Measurements from ENCODE around the gene CBFB. TPM values are rescaled to one million over a fixed set of nuclear protein-coding genes. Genes with fewer than 3 reads are reported as not detected.

The CBFB gene
- total and polyA plus RNA-seq, 3 experiments from 2014 or later, result 100 to 141 (median 132) TPM

- no peaks in the 10 kb centered on the region for H3K9me3 Mint-ChIP-seq
- H3K4me3 Mint-ChIP-seq, result no peak overlapping the region
- ChIA-PET POLR2A (no interaction called here), CTCF (interaction anchor here (1.5 kb wide), 1 partner anchor 162 kb away, joined by 3 read pairs; no protein-coding TSS in a partner anchor)
- H3K4me1 ChIP-seq (ENCODE audit: insufficient read depth, low read length), result peaks cover 5% of the 10 kb centered on the region
- H3K4me1 Mint-ChIP-seq, result peaks cover 7 to 11% (median 8%) of the 10 kb centered on the region in 3 donors
- no peaks in the 10 kb centered on the region for H3K27me3 ChIP-seq (ENCODE audit: insufficient read depth, low read length, poor library complexity, severe bottlenecking)
- no peak for DNase-seq
- H3K27ac ChIP-seq (ENCODE audit: low read depth, low read length), result no peak overlapping the region
- no peak overlapping the region for H3K4me3 ChIP-seq (ENCODE audit: low read length)
- peaks cover 0 to 1% of the 10 kb centered on the region in 2 donors for H3K27me3 Mint-ChIP-seq
- no peaks in the 10 kb centered on the region for H3K9me3 ChIP-seq (ENCODE audit: low read length)
- H3K36me3 Mint-ChIP-seq, result no peaks in the 10 kb centered on the region
- H3K27ac Mint-ChIP-seq, result no peak overlapping the region
- no peaks in the 10 kb centered on the region for H3K36me3 ChIP-seq (ENCODE audit: insufficient read depth, low read length)
These were observed 32.5 kb upstream of the CBFB start for GRCh38 chr16:66996324-66996982.

GRCh38 chr16:66996983-66997358 lies 32.0 kb upstream of the CBFB start:
- H3K27ac ChIP-seq (ENCODE audit: low read depth, low read length), result no peak overlapping the region
- H3K9me3 ChIP-seq (ENCODE audit: low read length), result no peaks in the 10 kb centered on the region
- H3K27ac Mint-ChIP-seq, result peak overlapping the region in 1 of 8 donors; percentile 27
- H3K9me3 Mint-ChIP-seq, result no peaks in the 10 kb centered on the region
- H3K27me3 ChIP-seq (ENCODE audit: insufficient read depth, low read length, poor library complexity, severe bottlenecking), result no peaks in the 10 kb centered on the region
- H3K4me1 ChIP-seq (ENCODE audit: insufficient read depth, low read length), result peaks cover 9% of the 10 kb centered on the region
- H3K27me3 Mint-ChIP-seq, result peaks cover 0 to 1% of the 10 kb centered on the region in 2 donors
- H3K36me3 ChIP-seq (ENCODE audit: insufficient read depth, low read length), result no peaks in the 10 kb centered on the region
- ChIA-PET POLR2A (no interaction called here), CTCF (interaction anchor here (0.8 kb wide), 1 partner anchor 158 kb away, joined by 3 read pairs; no protein-coding TSS in a partner anchor)
- no peak overlapping the region for H3K4me3 ChIP-seq (ENCODE audit: low read length)
- H3K4me1 Mint-ChIP-seq, result peaks cover 8 to 16% (median 11%) of the 10 kb centered on the region in 3 donors
- no peaks in the 10 kb centered on the region for H3K36me3 Mint-ChIP-seq
- no peak for DNase-seq
- H3K4me3 Mint-ChIP-seq, result peak overlapping the region in 1 of 7 donors; percentile 71

- DNase-seq, result peak; percentile 34 to 70 (median 49)
- H3K27ac Mint-ChIP-seq, result peak overlapping the region in 7 of 8 donors; percentile 44 to 89 (median 73)
- CTCF ChIA-PET, result interaction anchor here (0.6 to 1.6 kb wide), 3 partner anchors 11 to 155 kb away, joined by 3 to 5 read pairs (median 3); no protein-coding TSS in a partner anchor
- H3K27me3 ChIP-seq (ENCODE audit: insufficient read depth, low read length, poor library complexity, severe bottlenecking), result no peaks in the 10 kb centered on the region
- H3K9me3 ChIP-seq (ENCODE audit: low read length), result no peaks in the 10 kb centered on the region
- POLR2A ChIA-PET, result interaction anchor here (0.6 to 1.0 kb wide), 2 partner anchors 157 to 158 kb away, joined by 3 read pairs; no protein-coding TSS in a partner anchor
- peaks cover 9% of the 10 kb centered on the region for H3K4me1 ChIP-seq (ENCODE audit: insufficient read depth, low read length)
- H3K9me3 Mint-ChIP-seq, result no peaks in the 10 kb centered on the region
- H3K36me3 ChIP-seq (ENCODE audit: insufficient read depth, low read length), result no peaks in the 10 kb centered on the region
- peak overlapping the region; percentile 76 to 91 (median 81) for H3K4me3 Mint-ChIP-seq
- no peaks in the 10 kb centered on the region for H3K36me3 Mint-ChIP-seq
- no peak overlapping the region for H3K27ac ChIP-seq (ENCODE audit: low read depth, low read length)
- H3K4me1 Mint-ChIP-seq, result peaks cover 10 to 20% (median 17%) of the 10 kb centered on the region in 3 donors
- peaks cover 0 to 1% of the 10 kb centered on the region in 2 donors for H3K27me3 Mint-ChIP-seq
- peak overlapping the region; percentile 64 for H3K4me3 ChIP-seq (ENCODE audit: low read length)
These were observed 28.3 kb upstream of the CBFB start for GRCh38 chr16:67000384-67001351.

- no peaks in the 10 kb centered on the region for H3K9me3 ChIP-seq (ENCODE audit: low read length)
- DNase-seq, result no peak
- H3K4me1 ChIP-seq (ENCODE audit: insufficient read depth, low read length), result peaks cover 9% of the 10 kb centered on the region
- no peaks in the 10 kb centered on the region for H3K27me3 ChIP-seq (ENCODE audit: insufficient read depth, low read length, poor library complexity, severe bottlenecking)
- Mint-ChIP-seq H3K27ac (peak overlapping the region in 2 of 8 donors; percentile 1 to 53), H3K4me3 (peak overlapping the region; percentile 38 to 85 (median 64)), H3K9me3 (no peaks in the 10 kb centered on the region), H3K36me3 (no peaks in the 10 kb centered on the region), H3K4me1 (peaks cover 10 to 20% (median 17%) of the 10 kb centered on the region in 3 donors), H3K27me3 (peaks cover 0 to 1% of the 10 kb centered on the region in 2 donors)
- POLR2A ChIA-PET, result no interaction called here
- no peak overlapping the region for H3K27ac ChIP-seq (ENCODE audit: low read depth, low read length)
- CTCF ChIA-PET, result no interaction called here
- H3K36me3 ChIP-seq (ENCODE audit: insufficient read depth, low read length), result no peaks in the 10 kb centered on the region
- H3K4me3 ChIP-seq (ENCODE audit: low read length), result no peak overlapping the region
These were observed 27.2 kb upstream of the CBFB start for GRCh38 chr16:67001726-67002125.

GRCh38 chr16:67006930-67007658 lies 21.9 kb upstream of the CBFB start:
- Mint-ChIP-seq H3K9me3 (no peaks in the 10 kb centered on the region), H3K4me1 (peaks cover 1 to 4% (median 3%) of the 10 kb centered on the region in 3 donors), H3K4me3 (no peak overlapping the region), H3K27me3 (peaks cover 0 to 5% of the 10 kb centered on the region in 2 donors), H3K27ac (no peak overlapping the region), H3K36me3 (peaks cover 0 to 2% (median 0%) of the 10 kb centered on the region in 3 donors)
- Histone ChIP-seq H3K4me1 (ENCODE audit: insufficient read depth, low read length) (no peaks in the 10 kb centered on the region), H3K36me3 (ENCODE audit: insufficient read depth, low read length) (no peaks in the 10 kb centered on the region), H3K9me3 (ENCODE audit: low read length) (no peaks in the 10 kb centered on the region), H3K27me3 (ENCODE audit: insufficient read depth, low read length, poor library complexity, severe bottlenecking) (no peaks in the 10 kb centered on the region), H3K27ac (ENCODE audit: low read depth, low read length) (no peak overlapping the region), H3K4me3 (ENCODE audit: low read length) (no peak overlapping the region)
- DNase-seq, result no peak
- ChIA-PET CTCF (interaction anchor here (1.0 to 1.7 kb wide), 2 partner anchors 148 to 178 kb away, joined by 4 to 5 read pairs; no protein-coding TSS in a partner anchor), POLR2A (no interaction called here)

- CTCF ChIA-PET, result no interaction called here
- Histone ChIP-seq H3K4me3 (ENCODE audit: low read length) (no peak overlapping the region), H3K27ac (ENCODE audit: low read depth, low read length) (no peak overlapping the region), H3K9me3 (ENCODE audit: low read length) (no peaks in the 10 kb centered on the region), H3K36me3 (ENCODE audit: insufficient read depth, low read length) (no peaks in the 10 kb centered on the region), H3K4me1 (ENCODE audit: insufficient read depth, low read length) (peaks cover 8% of the 10 kb centered on the region), H3K27me3 (ENCODE audit: insufficient read depth, low read length, poor library complexity, severe bottlenecking) (no peaks in the 10 kb centered on the region)
- POLR2A ChIA-PET, result no interaction called here
- H3K4me3 Mint-ChIP-seq, result peak overlapping the region in 1 of 7 donors; percentile 10
- H3K27ac Mint-ChIP-seq, result peak overlapping the region in 2 of 8 donors; percentile 4 to 77
- peaks cover 0 to 8% of the 10 kb centered on the region in 2 donors for H3K27me3 Mint-ChIP-seq
- H3K36me3 Mint-ChIP-seq, result peaks cover 0 to 2% (median 0%) of the 10 kb centered on the region in 3 donors
- DNase-seq, result no peak
- no peaks in the 10 kb centered on the region for H3K9me3 Mint-ChIP-seq
- H3K4me1 Mint-ChIP-seq, result peaks cover 0 to 7% (median 2%) of the 10 kb centered on the region in 3 donors
These were observed 19.8 kb upstream of the CBFB start for GRCh38 chr16:67009158-67009557.

GRCh38 chr16:67011274-67011673 lies 17.7 kb upstream of the CBFB start:
- ChIA-PET CTCF (no interaction called here), POLR2A (no interaction called here)
- peaks cover 0 to 2% (median 0%) of the 10 kb centered on the region in 3 donors for H3K36me3 Mint-ChIP-seq
- H3K9me3 Mint-ChIP-seq, result no peaks in the 10 kb centered on the region
- H3K4me3 Mint-ChIP-seq, result peak overlapping the region in 1 of 7 donors; percentile 22
- Histone ChIP-seq H3K27me3 (ENCODE audit: insufficient read depth, low read length, poor library complexity, severe bottlenecking) (no peaks in the 10 kb centered on the region), H3K27ac (ENCODE audit: low read depth, low read length) (no peak overlapping the region), H3K4me1 (ENCODE audit: insufficient read depth, low read length) (peaks cover 16% of the 10 kb centered on the region), H3K9me3 (ENCODE audit: low read length) (no peaks in the 10 kb centered on the region), H3K4me3 (ENCODE audit: low read length) (no peak overlapping the region), H3K36me3 (ENCODE audit: insufficient read depth, low read length) (no peaks in the 10 kb centered on the region)
- DNase-seq, result no peak
- H3K27ac Mint-ChIP-seq, result no peak overlapping the region
- H3K4me1 Mint-ChIP-seq, result peaks cover 0 to 10% (median 2%) of the 10 kb centered on the region in 3 donors
- H3K27me3 Mint-ChIP-seq, result peaks cover 0 to 8% of the 10 kb centered on the region in 2 donors

Data from CD8-positive, alpha-beta memory T cell (primary cell).